Neural progenitor cell (in vitro differentiated cells): Measurements from ENCODE around the gene TMX1.
A peak's percentile ranks its signal among the peaks of the same experiment; 100 is the strongest.

Experiments used
- EZH2 ChIP-seq: fragments of 200-600 bp; sonication (generic); IDR thresholded peaks from 2 replicates; pipeline ENCODE4 v1.6.1; 2017; ENCODE audit warnings: antibody characterized with exemption, mild to moderate bottlenecking, moderate library complexity
- EZH2phosphoT487 ChIP-seq: fragments of 200-600 bp; sonication (generic); IDR thresholded peaks from 2 replicates; pipeline ENCODE4 v1.6.1; 2017; ENCODE audit warnings: antibody characterized with exemption
- TF ChIP-seq, protein P1 (sequence below): fragments of 200-600 bp; sonication (generic); IDR thresholded peaks from 2 replicates; pipeline ENCODE4 v1.5.1; 2017; ENCODE audit warnings: antibody characterized with exemption, mild to moderate bottlenecking

- TF ChIP-seq, protein P1, sequence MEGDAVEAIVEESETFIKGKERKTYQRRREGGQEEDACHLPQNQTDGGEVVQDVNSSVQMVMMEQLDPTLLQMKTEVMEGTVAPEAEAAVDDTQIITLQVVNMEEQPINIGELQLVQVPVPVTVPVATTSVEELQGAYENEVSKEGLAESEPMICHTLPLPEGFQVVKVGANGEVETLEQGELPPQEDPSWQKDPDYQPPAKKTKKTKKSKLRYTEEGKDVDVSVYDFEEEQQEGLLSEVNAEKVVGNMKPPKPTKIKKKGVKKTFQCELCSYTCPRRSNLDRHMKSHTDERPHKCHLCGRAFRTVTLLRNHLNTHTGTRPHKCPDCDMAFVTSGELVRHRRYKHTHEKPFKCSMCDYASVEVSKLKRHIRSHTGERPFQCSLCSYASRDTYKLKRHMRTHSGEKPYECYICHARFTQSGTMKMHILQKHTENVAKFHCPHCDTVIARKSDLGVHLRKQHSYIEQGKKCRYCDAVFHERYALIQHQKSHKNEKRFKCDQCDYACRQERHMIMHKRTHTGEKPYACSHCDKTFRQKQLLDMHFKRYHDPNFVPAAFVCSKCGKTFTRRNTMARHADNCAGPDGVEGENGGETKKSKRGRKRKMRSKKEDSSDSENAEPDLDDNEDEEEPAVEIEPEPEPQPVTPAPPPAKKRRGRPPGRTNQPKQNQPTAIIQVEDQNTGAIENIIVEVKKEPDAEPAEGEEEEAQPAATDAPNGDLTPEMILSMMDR = peak; percentile 90
- TF ChIP-seq EZH2 = no peak
- no peak for TF ChIP-seq EZH2phosphoT487
These were observed 43.5 kb downstream of the TMX1 start for GRCh38 chr14:51283402-51284085.
